Spleen (tissue), 11 donors: ENCODE data around the gene IDI2. TPM values are rescaled to one million over a fixed set of nuclear protein-coding genes. Genes with fewer than 3 reads are reported as not detected.

Experiments
- DNase-seq: peaks from one replicate; pipeline ENCODE4 v3.0.0-alpha.2; 2020
- H3K27ac ChIP-seq, 8 donors: fragments of 200-600 bp; sonication (generic) in 7 of 8; 1 replicate in 4 of 8; 2 replicates in 4 of 8; pipeline versions ENCODE4 v1.5.0 to v1.8.0; 2016 to 2021; ENCODE audit warnings: inconsistent platforms in 4 of 8, mild to moderate bottlenecking in 4 of 8, moderate library complexity in 1 of 8
- H3K27me3 ChIP-seq, 7 donors: fragments of 200-600 bp; sonication (generic) in 6 of 7; replicated peaks in 1 of 7; 1 replicate in 4 of 7; 2 replicates in 3 of 7; pipeline versions ENCODE4 v1.5.0 to v1.8.0; 2016 to 2021; ENCODE audit warnings: inconsistent platforms in 3 of 7, mild to moderate bottlenecking in 1 of 7
- H3K36me3 ChIP-seq, 6 donors: fragments of 200-600 bp; sonication (generic) in 5 of 6; 1 replicate in 4 of 6; 2 replicates in 2 of 6; pipeline versions ENCODE4 v1.5.0 to v1.8.0; 2016 to 2021; ENCODE audit warnings: inconsistent platforms in 2 of 6
- H3K4me1 ChIP-seq, 6 donors: fragments of 200-600 bp; sonication (generic) in 5 of 6; 1 replicate in 3 of 6; 2 replicates in 3 of 6; pipeline versions ENCODE4 v1.5.0 to v1.8.0; 2016 to 2021; ENCODE audit warnings: inconsistent platforms in 3 of 6
- H3K4me3 ChIP-seq, 8 donors: fragments of 200-600 bp; sonication (generic) in 7 of 8; 1 replicate in 4 of 8; 2 replicates in 4 of 8; pipeline versions ENCODE4 v1.5.0 to v1.8.0; 2016 to 2021; ENCODE audit warnings: inconsistent platforms in 4 of 8, mild to moderate bottlenecking in 4 of 8, moderate library complexity in 2 of 8
- H3K9me3 ChIP-seq, 8 donors: fragments of 200-600 bp; sonication (generic) in 7 of 8; 1 replicate in 4 of 8; 2 replicates in 4 of 8; pipeline versions ENCODE4 v1.5.0 to v1.8.0; 2016 to 2021; ENCODE audit warnings: inconsistent platforms in 4 of 8
- POLR2A ChIP-seq, 3 donors: fragments of 450-650 bp; IDR thresholded peaks; one replicate each; pipeline ENCODE4 v1.5.1; 2017; ENCODE audit warnings: antibody characterized with exemption in 3 of 3, mild to moderate bottlenecking in 1 of 3
- POLR2AphosphoS5 ChIP-seq, 3 donors: sonication (generic); formaldehyde crosslinking; IDR thresholded peaks; one replicate each; pipeline ENCODE4 v1.5.1; 2017; ENCODE audit warnings: antibody characterized with exemption in 3 of 3
- WGBS, 5 donors: extraction: QIAGEN DNeasy Blood & Tissue Kit in 3 of 5; methylation state at CpG; one replicate each; pipeline versions ENCODE4 v1.1.5 to v1.1.7; 2013 to 2018; 5-methylcytosine and 5-hydroxymethylcytosine counted together
- intact Hi-C: fragments of 100-400 bp; cut with DNase I; formaldehyde crosslinking; loops from one replicate; pipeline ENCODE4 v1.15.0; 2023; ENCODE audit warnings: low total_unique reads
- polyA plus RNA-seq, 3 donors: library from polyadenylated mRNA; stranded (reverse); fragments of 200-250 nt; gene quantifications; one replicate each; pipeline ENCODE4 v1.2.1, GENCODE V29; 2013
- total RNA-seq, 7 donors: library from RNA; depleted of rRNA in 3 of 7; stranded (reverse); fragments of >200 nt in 3 of 7; fragmentation: NEBNext Ultra II Directional in 4 of 7; extraction: Animal tissue kit (Norgen Biotek cat#: 25700) in 4 of 7; gene quantifications; one replicate each; pipeline versions ENCODE4 v1.1.0 to v1.2.1, GENCODE V29; 2016 to 2021
- TF ChIP-seq, protein P1 (sequence below), 11 experiments: fragments of 200-600 bp in 7 of 11; fragments of 450-650 bp in 4 of 11; sonication (generic) in 4 of 11; IDR thresholded peaks in 8 of 11; conservative IDR thresholded peaks in 3 of 11; 1 replicate in 7 of 11; 2 replicates in 4 of 11; pipeline versions ENCODE4 v1.4.0 to v1.8.0; 2016 to 2021; ENCODE audit warnings: antibody characterized with exemption in 11 of 11, inconsistent platforms in 4 of 11, mild to moderate bottlenecking in 1 of 11
- donor health status: healthy with polysubstance abuse.
- donor health status: DM: no; HTN: no; CAD: no; lungs with moderate emphysema.
- donor health status: DM: no; HTN: no; CAD: no.
- donor health status: Bipolar disorder and iron deficiency.
- donor health status: healthy.
- donor health status: DM: no; HTN: no; CAD: no.
- donor health status: DM: yes; HTN: yes; CAD: no.

Gene IDI2
- total and polyA plus RNA-seq, 10 donors: 0.06 to 0.09 TPM; not detected in 8

- H3K4me1 ChIP-seq: peaks cover 22 to 47% (median 36%) of the 10 kb centered on the region in 6 donors
- no peaks in the 10 kb centered on the region for H3K27me3 ChIP-seq
- H3K4me3 ChIP-seq: peak within 1 kb of the TSS; percentile 75 to 99 (median 93)
- no peaks in the 10 kb centered on the region for H3K9me3 ChIP-seq
- intact Hi-C loops: no loop called here
- TF ChIP-seq, protein P1, sequence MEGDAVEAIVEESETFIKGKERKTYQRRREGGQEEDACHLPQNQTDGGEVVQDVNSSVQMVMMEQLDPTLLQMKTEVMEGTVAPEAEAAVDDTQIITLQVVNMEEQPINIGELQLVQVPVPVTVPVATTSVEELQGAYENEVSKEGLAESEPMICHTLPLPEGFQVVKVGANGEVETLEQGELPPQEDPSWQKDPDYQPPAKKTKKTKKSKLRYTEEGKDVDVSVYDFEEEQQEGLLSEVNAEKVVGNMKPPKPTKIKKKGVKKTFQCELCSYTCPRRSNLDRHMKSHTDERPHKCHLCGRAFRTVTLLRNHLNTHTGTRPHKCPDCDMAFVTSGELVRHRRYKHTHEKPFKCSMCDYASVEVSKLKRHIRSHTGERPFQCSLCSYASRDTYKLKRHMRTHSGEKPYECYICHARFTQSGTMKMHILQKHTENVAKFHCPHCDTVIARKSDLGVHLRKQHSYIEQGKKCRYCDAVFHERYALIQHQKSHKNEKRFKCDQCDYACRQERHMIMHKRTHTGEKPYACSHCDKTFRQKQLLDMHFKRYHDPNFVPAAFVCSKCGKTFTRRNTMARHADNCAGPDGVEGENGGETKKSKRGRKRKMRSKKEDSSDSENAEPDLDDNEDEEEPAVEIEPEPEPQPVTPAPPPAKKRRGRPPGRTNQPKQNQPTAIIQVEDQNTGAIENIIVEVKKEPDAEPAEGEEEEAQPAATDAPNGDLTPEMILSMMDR (IDR thresholded peaks at IDR 0.05 in 8 of 11, conservative IDR thresholded peaks at IDR 0.05 in 3 of 11): peak in 5 of 11 experiments; percentile 19 to 40 (median 36)
- peak in 1 of 3 donors; percentile 9 for TF ChIP-seq POLR2A (IDR thresholded peaks at IDR 0.05)
- peak; percentile 95 to 98 (median 96) for TF ChIP-seq POLR2AphosphoS5 (IDR thresholded peaks at IDR 0.05)
- H3K27ac ChIP-seq: peak within 1 kb of the TSS; percentile 84 to 95 (median 89)
- WGBS, 5 donors: 0 to 2% (median 0%) methylated on average over 23 to 74 of the region's 74 CpGs
- H3K36me3 ChIP-seq: peaks cover 0 to 8% (median 8%) of the 10 kb centered on the region in 6 donors
- DNase-seq: peak; percentile 99
Observed at GRCh38 chr10:987870-988666, 37.6 kb downstream of the IDI2 start, which contains the start of gene GTPBP4. TSS of gene GTPBP4 (plus strand) at chr10:988434. CDS start at chr10:988480, 46 bp downstream.

DNA sequence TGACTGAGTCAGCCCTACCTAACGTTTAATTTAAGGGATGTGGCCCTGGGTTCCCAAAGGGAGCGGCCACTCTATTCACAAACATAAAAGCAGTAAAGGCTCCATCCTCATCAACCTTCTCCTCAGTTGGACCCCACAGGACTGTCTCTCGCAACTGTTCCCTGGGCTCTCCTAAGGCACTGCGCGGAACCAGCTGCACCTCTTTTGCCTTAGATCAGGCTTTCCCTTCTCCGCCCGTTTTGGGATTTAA is 38.1 kb downstream of the IDI2 start:
- H3K27me3 ChIP-seq: no peaks in the 10 kb centered on the region
- no peak for DNase-seq
- WGBS, 5 donors: 3 to 7% (median 6%) methylated on average over 5 to 7 of the region's 7 CpGs
- peak overlapping the region; percentile 84 to 95 (median 89) for H3K27ac ChIP-seq
- TF ChIP-seq POLR2A (IDR thresholded peaks at IDR 0.05) (no peak), POLR2AphosphoS5 (IDR thresholded peaks at IDR 0.05) (no peak)
- TF ChIP-seq, protein P1 (IDR thresholded peaks at IDR 0.05 in 8 of 11, conservative IDR thresholded peaks at IDR 0.05 in 3 of 11): no peak
- H3K4me1 ChIP-seq: peaks cover 22 to 47% (median 36%) of the 10 kb centered on the region in 6 donors
- peaks cover 0 to 3% (median 3%) of the 10 kb centered on the region in 6 donors for H3K36me3 ChIP-seq
- intact Hi-C loops: no loop called here
- peak overlapping the region; percentile 75 to 99 (median 93) for H3K4me3 ChIP-seq
- no peaks in the 10 kb centered on the region for H3K9me3 ChIP-seq

DNA sequence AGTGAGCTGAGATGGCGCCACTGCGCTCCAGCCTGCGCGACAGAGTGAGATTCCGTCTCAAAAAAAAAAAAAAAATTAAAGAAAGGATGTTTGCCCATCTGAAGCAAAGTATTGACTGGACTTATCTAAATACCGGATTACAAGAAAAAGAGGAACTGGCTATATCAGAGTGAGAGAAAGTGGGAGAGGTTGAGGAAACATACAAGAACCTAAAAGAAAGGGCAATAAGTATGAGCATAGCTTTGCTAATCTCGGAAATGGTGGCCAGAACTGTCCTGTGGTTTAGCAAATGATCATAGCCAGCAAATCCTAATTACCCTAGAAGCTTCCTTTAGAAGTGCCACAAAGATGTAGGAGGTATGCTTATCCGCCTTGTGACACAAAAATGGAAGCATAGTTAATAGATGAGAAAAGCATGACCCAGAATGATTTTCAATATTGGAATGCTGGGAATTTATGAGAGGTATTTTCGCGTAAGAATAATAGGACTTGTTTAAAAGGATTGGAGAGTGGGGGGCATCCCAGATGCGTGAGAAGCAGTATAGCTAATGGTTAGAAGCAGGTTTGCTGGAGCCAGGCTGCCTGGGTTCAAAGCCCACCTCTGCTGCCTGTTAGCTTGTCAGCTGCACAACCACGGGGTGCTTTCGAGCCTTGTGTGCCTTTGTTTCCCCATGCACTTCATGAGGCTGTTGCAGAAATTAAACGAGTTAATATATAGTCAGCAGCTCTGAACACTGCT is 38.6 kb downstream of the IDI2 start:
- Histone ChIP-seq H3K4me3 (peak overlapping the region in 7 of 8 donors; percentile 75 to 99 (median 95)), H3K27me3 (no peaks in the 10 kb centered on the region), H3K4me1 (peaks cover 22 to 47% (median 36%) of the 10 kb centered on the region in 6 donors), H3K36me3 (no peaks in the 10 kb centered on the region), H3K9me3 (no peaks in the 10 kb centered on the region), H3K27ac (peak overlapping the region in 5 of 8 donors; percentile 89 to 95 (median 93))
- no peak for TF ChIP-seq POLR2AphosphoS5 (IDR thresholded peaks at IDR 0.05)
- TF ChIP-seq, protein P1 (IDR thresholded peaks at IDR 0.05 in 8 of 11, conservative IDR thresholded peaks at IDR 0.05 in 3 of 11): no peak
- TF ChIP-seq POLR2A (IDR thresholded peaks at IDR 0.05): no peak
- intact Hi-C loops: no loop called here
- 69 to 77% (median 71%) methylated on average over 14 of the region's 14 CpGs for WGBS, 5 donors
- no peak for DNase-seq
